Measurements from ENCODE around the gene FCHO2.

Gene FCHO2

DNA sequence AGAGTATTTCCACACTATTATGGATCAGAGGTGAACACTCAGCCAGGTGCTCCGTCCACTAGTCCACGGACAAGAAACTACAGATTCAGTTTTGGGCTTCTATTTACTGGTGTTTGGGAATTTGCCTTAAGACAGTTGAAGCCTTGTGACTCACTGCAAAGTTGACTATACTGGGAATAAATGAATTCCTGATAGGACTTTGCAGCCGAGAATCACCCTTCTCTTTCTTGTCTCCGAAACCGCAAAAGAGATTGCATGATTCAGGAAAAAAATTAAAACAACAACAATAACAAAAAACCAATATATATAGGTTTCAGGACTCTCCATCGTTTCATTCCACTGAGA is 165.2 kb downstream of the FCHO2 start:
- H3K4me3 ChIP-seq (ENCODE audit: low read depth, low read length), result peak overlapping the region; percentile 62
- no peak for DNase-seq (ENCODE audit: low read depth)

DNA sequence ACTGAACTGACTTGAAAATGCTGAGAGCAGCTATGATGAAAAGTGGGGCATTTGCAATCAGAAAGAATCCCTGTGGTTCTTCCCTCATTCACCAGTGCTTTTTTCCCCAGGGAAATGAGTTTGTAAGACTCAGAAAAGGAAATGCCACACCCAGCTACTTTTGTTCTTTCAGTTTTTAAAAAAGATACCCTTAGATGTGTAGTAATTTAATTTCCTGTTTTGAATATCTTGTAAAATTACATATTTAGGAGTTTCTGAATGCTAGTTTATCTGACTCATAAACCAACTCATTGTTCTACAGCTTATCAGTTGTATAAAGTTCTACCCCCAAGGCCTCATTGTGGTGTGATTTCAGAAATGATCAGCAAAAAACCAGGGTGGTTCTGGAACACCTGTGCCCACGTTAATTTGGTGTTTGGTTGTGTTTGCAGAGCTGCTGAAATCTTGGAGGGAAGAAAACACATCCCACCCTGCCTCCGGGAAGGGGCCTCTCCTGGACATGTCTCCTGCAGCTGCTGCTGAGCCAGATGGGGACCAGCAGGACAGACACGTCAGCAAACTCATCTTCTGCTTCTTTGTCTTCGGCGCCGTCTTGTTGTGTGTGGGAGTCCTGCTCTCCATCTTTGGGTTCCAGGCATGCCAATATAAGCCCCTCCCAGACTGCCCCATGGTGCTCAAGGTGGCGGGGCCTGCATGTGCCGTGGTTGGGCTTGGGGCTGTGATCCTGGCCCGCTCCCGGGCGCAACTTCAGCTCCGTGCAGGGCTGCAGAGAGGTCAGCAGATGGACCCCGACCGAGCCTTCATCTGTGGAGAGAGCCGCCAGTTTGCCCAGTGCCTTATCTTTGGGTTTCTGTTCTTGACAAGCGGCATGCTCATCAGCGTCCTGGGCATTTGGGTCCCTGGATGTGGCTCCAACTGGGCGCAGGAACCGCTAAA is 167.3 kb downstream of the FCHO2 start:
- no peak overlapping the region for H3K4me3 ChIP-seq (ENCODE audit: low read depth, low read length)
- peak; percentile 61 for DNase-seq (ENCODE audit: low read depth)

DNA sequence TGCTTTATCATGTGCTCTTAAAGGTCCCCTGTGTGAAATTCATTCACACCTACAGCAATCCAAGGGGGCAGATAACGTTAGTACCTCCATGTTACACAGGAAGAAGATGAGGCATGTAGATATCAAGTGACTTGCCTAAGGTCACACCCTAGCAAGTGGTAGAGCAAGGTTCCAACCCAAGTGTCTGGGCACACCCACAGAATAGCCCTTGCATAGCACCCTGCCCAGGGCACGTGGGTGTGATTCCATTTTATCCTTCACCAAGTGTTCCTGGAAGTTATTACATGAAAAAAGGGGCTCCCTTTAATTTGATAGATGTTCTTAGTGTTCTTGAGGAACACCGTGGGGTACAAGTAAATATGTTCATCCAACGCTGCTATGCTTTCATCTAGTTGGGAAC is 169.4 kb downstream of the FCHO2 start:
- DNase-seq (ENCODE audit: low read depth), result no peak
- H3K4me3 ChIP-seq (ENCODE audit: low read depth, low read length), result no peak overlapping the region

DNA sequence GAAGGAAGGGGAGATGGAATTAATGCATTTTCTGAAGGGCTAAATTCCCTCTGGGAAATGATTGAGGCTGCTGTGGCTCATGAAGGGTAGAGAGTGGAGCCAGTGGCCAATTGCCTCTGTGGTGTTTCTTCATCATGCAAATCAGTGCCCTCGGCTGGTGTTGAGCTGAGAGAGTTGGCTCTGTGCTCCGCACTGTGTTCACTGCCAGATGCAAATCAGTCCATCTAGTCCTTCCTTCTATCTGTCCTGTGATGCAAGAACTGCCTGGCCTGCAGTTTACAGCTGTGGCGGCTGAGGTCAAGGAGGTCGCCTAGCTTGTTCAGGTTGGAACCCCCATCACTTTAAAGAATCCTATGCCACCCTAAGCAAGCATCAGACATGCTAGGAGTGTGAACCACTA is 170.5 kb downstream of the FCHO2 start:
- H3K4me3 ChIP-seq (ENCODE audit: low read depth, low read length), result no peak overlapping the region
- no peak for DNase-seq (ENCODE audit: low read depth)

DNA sequence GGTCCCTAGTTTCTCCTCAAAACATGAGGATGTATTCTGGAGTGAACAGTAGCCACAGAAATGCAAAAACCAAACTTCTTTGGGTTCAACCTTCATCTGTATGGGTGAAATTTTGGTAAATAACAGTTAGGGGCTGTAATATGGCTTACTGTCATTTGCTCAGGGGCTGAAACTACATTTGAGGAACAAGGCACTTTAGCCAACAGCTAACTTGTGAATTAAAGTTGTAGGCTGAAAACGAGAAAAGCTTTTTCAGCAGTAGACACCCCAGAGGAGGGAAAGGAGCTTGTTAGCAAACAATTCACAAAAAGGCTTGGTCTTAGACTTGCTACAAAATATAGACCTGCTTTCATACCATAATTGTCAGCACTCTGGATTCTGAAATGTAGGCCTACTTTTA is 171.1 kb downstream of the FCHO2 start:
- DNase-seq (ENCODE audit: low read depth), result no peak
- no peak overlapping the region for H3K4me3 ChIP-seq (ENCODE audit: low read depth, low read length)

DNA sequence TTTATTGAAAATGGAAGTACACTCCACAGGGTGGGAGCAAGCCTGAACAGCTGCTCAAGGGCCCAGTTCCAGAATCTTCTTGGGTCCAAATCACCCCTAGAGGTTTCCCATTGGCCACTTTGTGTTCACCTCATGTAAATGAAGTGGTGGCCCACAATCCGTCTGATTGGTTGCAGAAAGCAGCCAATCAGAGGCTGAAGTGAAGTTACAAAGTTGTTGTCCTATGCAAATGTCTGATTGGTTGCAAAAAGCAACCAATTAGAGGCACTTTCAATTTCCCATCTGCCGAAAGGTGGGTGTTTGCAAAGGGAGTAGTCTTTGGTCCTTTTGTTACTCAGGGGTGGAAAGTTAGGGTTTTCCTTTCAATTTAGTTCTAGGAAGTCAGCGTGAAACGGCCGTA is 173.3 kb downstream of the FCHO2 start:
- H3K4me3 ChIP-seq (ENCODE audit: low read depth, low read length), result no peak overlapping the region
- DNase-seq (ENCODE audit: low read depth), result no peak

DNA sequence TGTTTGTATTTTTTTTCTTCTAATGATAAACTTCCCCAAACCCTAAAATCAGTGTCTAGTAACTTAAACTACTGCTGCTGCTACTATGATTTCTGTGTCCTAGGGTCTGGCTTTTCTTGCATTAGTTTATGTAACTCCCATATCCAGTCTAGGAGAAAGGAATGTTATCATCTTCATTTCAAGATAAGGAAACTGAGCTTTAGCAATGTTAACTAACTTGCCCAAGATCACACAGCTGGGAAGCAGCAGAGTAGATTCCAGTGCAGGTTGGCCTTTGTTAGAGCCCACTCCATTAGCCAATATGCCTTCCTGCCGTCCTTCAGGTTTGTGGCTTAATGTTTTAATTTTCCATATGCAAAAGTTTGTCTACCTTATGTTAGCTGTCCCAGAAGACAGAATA is 175.0 kb downstream of the FCHO2 start:
- no peak overlapping the region for H3K4me3 ChIP-seq (ENCODE audit: low read depth, low read length)
- no peak for DNase-seq (ENCODE audit: low read depth)

DNA sequence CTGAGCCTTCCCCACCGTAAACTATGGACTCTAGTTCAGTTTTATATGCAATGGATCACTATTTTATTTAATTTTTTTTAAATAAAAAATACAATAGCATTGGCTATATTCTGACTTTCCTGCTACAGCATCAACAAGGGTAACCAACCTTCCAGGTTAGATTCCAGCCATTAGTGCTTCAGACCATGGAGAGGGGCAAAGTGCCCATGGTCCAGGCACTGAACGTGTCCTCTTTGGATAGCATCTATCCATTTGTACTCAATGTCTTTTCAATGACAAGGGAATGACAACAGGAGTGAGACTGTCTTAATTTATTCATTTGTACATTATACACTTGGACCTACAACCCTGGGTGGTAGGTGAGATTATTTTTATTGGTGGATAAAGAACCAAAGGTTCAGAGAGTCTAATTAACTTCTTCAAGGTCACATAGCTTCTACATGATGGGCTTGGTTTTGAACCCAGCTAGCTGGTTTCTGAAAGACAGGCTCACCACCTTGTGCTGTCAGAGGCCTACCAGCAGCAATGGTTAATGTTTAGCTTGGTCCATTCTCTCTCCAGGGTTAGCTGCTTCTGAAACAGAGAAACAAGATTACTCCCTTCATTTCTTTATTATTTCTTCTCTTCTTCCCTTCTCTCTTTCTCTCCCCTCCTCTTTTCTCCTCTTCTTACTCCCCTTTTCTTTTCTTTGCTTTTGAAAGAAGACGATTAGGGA is 176.0 kb downstream of the FCHO2 start:
- no peak overlapping the region for H3K4me3 ChIP-seq (ENCODE audit: low read depth, low read length)
- DNase-seq (ENCODE audit: low read depth), result no peak

DNA sequence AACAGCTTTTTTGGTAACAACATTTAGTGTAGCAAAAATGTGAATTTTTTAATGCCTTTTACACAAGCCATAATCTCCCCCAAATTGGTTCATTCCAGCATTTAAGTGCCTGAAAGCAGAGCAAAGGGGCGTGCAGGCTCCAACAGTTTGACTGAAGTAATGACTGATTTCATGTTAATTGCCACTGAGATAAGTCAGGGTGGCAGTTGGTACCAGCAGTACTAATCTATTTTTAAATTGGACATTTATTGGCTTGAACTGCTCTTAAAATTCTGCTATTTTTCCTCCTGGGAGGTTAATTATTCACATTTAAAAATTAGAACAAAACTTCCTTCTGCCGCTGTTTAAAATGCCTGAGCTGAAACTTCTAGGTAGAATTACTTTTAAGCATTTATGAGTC is 176.9 kb downstream of the FCHO2 start:
- no peak for DNase-seq (ENCODE audit: low read depth)
- no peak overlapping the region for H3K4me3 ChIP-seq (ENCODE audit: low read depth, low read length)

DNA sequence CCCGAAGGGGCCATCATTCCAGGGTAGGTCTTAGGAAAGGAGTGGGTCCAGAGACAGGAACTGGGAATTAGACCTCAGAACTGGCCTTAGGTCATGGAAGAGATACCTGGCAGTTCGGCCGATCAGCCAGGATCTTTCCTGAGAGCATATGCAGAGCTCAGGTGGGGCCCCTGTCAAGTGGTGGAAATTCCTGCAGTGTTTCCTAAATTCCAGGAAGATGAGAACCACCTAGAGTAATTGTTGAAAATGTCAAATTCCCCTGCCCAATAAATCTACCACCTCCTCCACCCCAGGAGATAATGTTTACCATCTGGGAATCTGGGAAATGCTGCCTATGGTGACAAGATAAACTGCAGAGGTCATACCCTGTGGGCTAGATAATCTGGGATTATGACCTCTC is 179.2 kb downstream of the FCHO2 start:
- no peak for DNase-seq (ENCODE audit: low read depth)
- H3K4me3 ChIP-seq (ENCODE audit: low read depth, low read length), result no peak overlapping the region

DNA sequence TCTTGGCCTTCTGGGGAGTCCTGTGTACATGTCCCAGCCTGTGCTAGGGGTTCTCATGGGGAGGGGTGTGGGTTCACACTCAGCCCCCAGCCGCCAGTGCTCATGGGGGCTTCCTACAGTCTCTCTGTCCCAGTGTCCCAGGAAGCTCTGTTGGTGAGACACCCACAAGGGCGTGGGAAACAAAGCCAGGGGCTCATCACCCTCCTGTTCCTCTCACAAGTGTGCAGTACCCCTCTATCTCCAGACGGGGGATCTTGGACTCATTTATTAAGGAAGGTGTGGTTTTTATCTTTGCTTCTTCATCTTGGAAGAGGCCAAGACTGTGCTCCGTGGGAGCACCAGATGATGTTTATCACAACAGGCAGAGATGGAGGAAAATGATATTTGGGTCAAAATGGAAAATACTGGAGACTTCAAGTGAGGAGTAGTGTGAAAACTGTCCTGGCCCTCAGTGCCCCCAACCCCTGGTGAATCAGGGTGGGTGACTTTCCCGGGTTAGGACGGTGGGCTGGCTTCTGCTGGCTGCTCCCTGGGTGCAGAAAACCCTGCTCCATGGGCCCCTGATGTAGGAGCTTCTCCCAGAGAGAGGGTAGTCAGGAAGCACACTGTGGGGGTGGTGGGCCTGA is 179.7 kb downstream of the FCHO2 start:
- DNase-seq (ENCODE audit: low read depth), result no peak
- H3K4me3 ChIP-seq (ENCODE audit: low read depth, low read length), result no peak overlapping the region

DNA sequence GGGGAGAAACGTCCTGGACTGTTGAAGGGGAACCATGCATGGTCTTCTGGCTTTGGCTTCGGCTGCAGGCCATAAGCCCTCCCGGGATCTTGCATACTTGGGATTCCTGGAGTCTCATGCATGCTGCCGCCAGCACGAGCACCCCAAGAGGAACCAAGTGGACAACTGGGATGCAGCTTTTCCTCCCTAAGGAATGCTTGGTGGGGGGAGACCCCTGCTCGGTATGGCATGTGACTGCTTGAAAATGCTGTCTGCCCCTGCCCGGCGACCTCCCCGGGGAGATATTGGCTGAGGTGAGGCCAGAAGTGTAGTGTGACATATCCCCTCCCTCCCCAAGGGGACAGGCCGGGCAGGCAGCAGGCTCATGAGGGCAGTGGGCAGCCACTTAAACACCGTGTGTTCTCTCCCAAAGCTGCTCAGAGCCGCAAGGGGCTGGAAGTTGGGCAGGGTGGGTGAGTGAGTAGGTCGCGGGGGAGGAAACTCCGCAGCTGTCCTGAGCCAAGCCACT is 180.3 kb downstream of the FCHO2 start:
- DNase-seq (ENCODE audit: low read depth), result no peak
- H3K4me3 ChIP-seq (ENCODE audit: low read depth, low read length), result no peak overlapping the region

DNA sequence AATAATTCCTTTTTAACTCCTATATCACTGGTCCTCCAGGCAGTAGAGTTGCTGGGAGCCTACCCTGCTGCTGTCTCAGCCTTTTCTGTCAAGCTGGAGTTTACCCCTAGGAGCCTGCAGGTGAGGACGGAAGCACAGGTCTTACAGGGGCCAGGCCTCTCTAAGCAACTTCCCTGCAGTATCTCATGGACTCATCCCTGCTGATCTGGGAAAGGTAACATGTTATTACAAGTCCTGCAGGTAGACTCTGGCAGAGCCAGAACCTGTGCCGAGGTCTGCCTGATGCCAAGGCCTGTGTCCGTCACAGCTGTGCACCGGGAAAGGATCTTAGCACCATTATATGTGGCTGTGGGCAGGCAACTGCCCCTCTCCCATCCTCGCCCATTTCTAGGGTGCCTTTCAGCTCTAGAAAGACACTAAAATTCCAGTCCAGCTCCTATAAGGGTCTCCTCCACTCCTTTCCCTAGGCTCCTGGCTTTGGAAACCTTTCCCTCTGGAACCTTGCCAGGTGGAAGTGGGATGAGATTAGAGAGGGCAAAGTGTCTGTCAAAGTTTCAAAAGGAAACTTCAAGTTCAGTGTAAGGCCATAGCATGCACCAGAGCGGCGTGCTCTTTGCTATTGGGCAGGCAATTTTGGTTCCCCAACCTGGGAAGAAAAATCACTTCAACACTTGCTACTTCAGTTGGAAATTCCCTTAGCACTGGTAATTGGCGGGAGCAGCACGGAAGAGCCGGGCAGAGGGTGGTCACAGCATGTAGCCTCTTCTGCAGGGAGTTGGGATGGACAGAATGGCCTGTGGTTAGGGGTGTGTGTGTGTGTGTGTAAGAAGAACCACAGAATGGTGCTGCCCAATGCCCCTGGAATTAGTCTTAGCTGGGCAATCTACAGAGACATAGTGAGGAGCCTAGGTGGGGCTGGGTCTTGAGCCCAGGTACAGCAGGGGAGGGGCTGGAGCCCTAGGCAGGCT is 182.0 kb downstream of the FCHO2 start:
- no peak overlapping the region for H3K4me3 ChIP-seq (ENCODE audit: low read depth, low read length)

DNA sequence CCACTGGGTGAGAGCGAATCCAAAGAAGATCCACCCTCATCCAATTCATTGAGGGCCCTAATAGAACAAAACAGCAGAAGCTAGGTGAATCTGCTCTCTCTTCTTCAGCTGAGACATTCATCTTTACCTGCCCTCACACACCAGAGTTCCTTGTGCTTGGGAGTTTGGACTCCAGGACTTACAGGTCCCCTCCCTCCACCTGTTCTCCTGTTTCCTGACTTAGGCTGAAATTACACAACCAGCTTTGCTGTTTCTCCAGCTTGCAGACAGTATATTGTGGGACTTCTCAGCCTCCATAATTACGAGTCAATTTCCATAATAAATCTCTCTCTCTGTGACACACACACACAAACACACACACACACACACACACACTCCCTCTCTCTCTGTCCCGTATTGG is 183.6 kb downstream of the FCHO2 start:
- H3K4me3 ChIP-seq (ENCODE audit: low read depth, low read length), result no peak overlapping the region
- DNase-seq (ENCODE audit: low read depth), result no peak

More for the DNA sequence above, 182.0 kb downstream of the FCHO2 start:
- DNase-seq (ENCODE audit: low read depth), result no peak

All from skeletal muscle cell (primary cell).